ENCODE measurements around the gene FAM114A1.

- TF ChIP-seq CTCF (conservative IDR thresholded peaks at IDR 0.05) (no peak), ZFX (IDR thresholded peaks at IDR 0.05) (no peak)
Observed at GRCh38 chr4:38987491-38987890, 119.9 kb downstream of the FAM114A1 start.
